ENCODE results near the gene THAP10. TPM values are rescaled to one million over a fixed set of nuclear protein-coding genes. Genes with fewer than 3 reads are reported as not detected.

The THAP10 gene
- total and polyA plus RNA-seq, 7 donors, result 0.48 to 2.4 (median 1.2) TPM

GRCh38 chr15:70837476-70837875 lies 54.8 kb downstream of the THAP10 start:
- H3K36me3 ChIP-seq (ENCODE audit: insufficient read depth in 1 of 2, low read depth in 1 of 2), result peaks cover 0 to 4% of the 10 kb centered on the region in 2 donors
- no peaks in the 10 kb centered on the region for H3K27me3 ChIP-seq (ENCODE audit: insufficient read depth in 3 of 3, low read length in 2 of 3)
- peaks cover 11% of the 10 kb centered on the region for H3K4me1 ChIP-seq
- ATAC-seq, result peak in 2 of 4 donors; percentile 40 to 60
- intact Hi-C loops (cut with DNase I), result no loop called here
- 88 to 95% (median 94%) methylated on average over 2 of the region's 2 CpGs for WGBS, 3 donors
- H3K27ac ChIP-seq, result no peak overlapping the region
- no peak for TF ChIP-seq CTCF (IDR thresholded peaks at IDR 0.05)
- H3K4me3 ChIP-seq, result no peak overlapping the region
- H3K9me3 ChIP-seq, result no peaks in the 10 kb centered on the region
- peak in 1 of 2 donors; percentile 60 for DNase-seq

- H3K27ac ChIP-seq, result no peak overlapping the region
- intact Hi-C loops (cut with DNase I), result no loop called here
- TF ChIP-seq CTCF (IDR thresholded peaks at IDR 0.05), result no peak
- DNase-seq, result no peak
- WGBS, 3 donors, result 67 to 87% (median 80%) methylated on average over 3 of the region's 3 CpGs
- no peaks in the 10 kb centered on the region for H3K27me3 ChIP-seq (ENCODE audit: insufficient read depth in 3 of 3, low read length in 2 of 3)
- peaks cover 11% of the 10 kb centered on the region for H3K4me1 ChIP-seq
- no peaks in the 10 kb centered on the region for H3K9me3 ChIP-seq
- peaks cover 0 to 12% of the 10 kb centered on the region in 2 donors for H3K36me3 ChIP-seq (ENCODE audit: insufficient read depth in 1 of 2, low read depth in 1 of 2)
- ATAC-seq, result no peak
- H3K4me3 ChIP-seq, result no peak overlapping the region
These were observed 56.4 kb downstream of the THAP10 start for GRCh38 chr15:70835841-70836240.

- H3K36me3 ChIP-seq (ENCODE audit: insufficient read depth in 1 of 2, low read depth in 1 of 2), result peaks cover 0 to 12% of the 10 kb centered on the region in 2 donors
- no peaks in the 10 kb centered on the region for H3K27me3 ChIP-seq (ENCODE audit: insufficient read depth in 3 of 3, low read length in 2 of 3)
- peak; percentile 23 to 59 (median 48) for ATAC-seq
- H3K27ac ChIP-seq, result no peak overlapping the region
- H3K9me3 ChIP-seq, result no peaks in the 10 kb centered on the region
- intact Hi-C loops (cut with DNase I), result no loop called here
- no peak for TF ChIP-seq CTCF (IDR thresholded peaks at IDR 0.05)
- 91 to 95% (median 92%) methylated on average over 6 of the region's 6 CpGs for WGBS, 3 donors
- peaks cover 11% of the 10 kb centered on the region for H3K4me1 ChIP-seq
- DNase-seq, result peak; percentile 85 to 88
- H3K4me3 ChIP-seq, result no peak overlapping the region
These were observed 56.8 kb downstream of the THAP10 start for GRCh38 chr15:70835415-70835814.

DNA sequence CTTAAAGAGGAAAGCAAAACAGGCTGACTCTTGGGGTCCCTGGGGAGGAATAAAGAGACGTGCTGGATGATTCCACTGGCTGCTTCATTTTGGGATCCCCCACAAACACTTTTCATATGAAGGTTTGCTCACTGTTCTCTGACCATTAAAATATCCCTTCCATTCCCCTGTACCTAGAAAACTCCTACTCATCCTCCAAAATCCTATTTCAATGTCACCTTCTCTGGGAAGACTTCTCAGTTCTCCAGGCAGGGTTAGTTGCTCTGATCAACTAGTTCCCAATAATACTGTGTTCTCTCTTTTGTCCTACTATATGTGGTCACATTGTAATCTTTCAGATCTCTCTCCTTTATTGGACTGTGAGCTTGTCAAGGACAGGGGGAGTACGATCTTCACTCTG lies 57.2 kb downstream of the THAP10 start:
- WGBS, 3 donors, result 70 to 85% (median 84%) methylated on average over 2 of the region's 2 CpGs
- peaks cover 0 to 12% of the 10 kb centered on the region in 2 donors for H3K36me3 ChIP-seq (ENCODE audit: insufficient read depth in 1 of 2, low read depth in 1 of 2)
- H3K27me3 ChIP-seq (ENCODE audit: insufficient read depth in 3 of 3, low read length in 2 of 3), result no peaks in the 10 kb centered on the region
- no peaks in the 10 kb centered on the region for H3K9me3 ChIP-seq
- H3K27ac ChIP-seq, result no peak overlapping the region
- no peak for ATAC-seq
- peaks cover 13% of the 10 kb centered on the region for H3K4me1 ChIP-seq
- no peak for DNase-seq
- no peak overlapping the region for H3K4me3 ChIP-seq
- TF ChIP-seq CTCF (IDR thresholded peaks at IDR 0.05), result no peak
- intact Hi-C loops (cut with DNase I), result no loop called here

Data from psoas muscle (tissue), 8 donors.